ENCODE measurements around the gene RAB3GAP2. TPM values are rescaled to one million over a fixed set of nuclear protein-coding genes. Genes with fewer than 3 reads are reported as not detected.
"Not testable (repeated sequence)": the region's sequence is repeated elsewhere in the genome, so short reads cannot be mapped to it uniquely, and the experiment has no call there.

The RAB3GAP2 gene, protein sequence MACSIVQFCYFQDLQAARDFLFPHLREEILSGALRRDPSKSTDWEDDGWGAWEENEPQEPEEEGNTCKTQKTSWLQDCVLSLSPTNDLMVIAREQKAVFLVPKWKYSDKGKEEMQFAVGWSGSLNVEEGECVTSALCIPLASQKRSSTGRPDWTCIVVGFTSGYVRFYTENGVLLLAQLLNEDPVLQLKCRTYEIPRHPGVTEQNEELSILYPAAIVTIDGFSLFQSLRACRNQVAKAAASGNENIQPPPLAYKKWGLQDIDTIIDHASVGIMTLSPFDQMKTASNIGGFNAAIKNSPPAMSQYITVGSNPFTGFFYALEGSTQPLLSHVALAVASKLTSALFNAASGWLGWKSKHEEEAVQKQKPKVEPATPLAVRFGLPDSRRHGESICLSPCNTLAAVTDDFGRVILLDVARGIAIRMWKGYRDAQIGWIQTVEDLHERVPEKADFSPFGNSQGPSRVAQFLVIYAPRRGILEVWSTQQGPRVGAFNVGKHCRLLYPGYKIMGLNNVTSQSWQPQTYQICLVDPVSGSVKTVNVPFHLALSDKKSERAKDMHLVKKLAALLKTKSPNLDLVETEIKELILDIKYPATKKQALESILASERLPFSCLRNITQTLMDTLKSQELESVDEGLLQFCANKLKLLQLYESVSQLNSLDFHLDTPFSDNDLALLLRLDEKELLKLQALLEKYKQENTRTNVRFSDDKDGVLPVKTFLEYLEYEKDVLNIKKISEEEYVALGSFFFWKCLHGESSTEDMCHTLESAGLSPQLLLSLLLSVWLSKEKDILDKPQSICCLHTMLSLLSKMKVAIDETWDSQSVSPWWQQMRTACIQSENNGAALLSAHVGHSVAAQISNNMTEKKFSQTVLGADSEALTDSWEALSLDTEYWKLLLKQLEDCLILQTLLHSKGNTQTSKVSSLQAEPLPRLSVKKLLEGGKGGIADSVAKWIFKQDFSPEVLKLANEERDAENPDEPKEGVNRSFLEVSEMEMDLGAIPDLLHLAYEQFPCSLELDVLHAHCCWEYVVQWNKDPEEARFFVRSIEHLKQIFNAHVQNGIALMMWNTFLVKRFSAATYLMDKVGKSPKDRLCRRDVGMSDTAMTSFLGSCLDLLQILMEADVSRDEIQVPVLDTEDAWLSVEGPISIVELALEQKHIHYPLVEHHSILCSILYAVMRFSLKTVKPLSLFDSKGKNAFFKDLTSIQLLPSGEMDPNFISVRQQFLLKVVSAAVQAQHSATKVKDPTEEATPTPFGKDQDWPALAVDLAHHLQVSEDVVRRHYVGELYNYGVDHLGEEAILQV (N-terminal part only)
- 22.1 TPM for total RNA-seq
- long read RNA-seq, partial matches to known transcripts, result 2 of 9 reads
- long read RNA-seq, other reads (novel, unspliced or antisense), result 7 of 9 reads

GRCh38 chr1:220272047-220272840, at the start of gene RAB3GAP2:
Gene RAB3GAP2, minus strand, starts transcription at chr1:220272453. Its CDS starts 116 bp downstream, at chr1:220272337.
- intact Hi-C loops (cut with DNase I), result loop anchor here (5.0 kb wide), 1 partner anchor 255 kb away; the partner anchor contains the start of gene MARK1
- peak; percentile 97 for ATAC-seq
- peak; percentile 96 for DNase-seq (ENCODE audit: missing footprints)

DNA sequence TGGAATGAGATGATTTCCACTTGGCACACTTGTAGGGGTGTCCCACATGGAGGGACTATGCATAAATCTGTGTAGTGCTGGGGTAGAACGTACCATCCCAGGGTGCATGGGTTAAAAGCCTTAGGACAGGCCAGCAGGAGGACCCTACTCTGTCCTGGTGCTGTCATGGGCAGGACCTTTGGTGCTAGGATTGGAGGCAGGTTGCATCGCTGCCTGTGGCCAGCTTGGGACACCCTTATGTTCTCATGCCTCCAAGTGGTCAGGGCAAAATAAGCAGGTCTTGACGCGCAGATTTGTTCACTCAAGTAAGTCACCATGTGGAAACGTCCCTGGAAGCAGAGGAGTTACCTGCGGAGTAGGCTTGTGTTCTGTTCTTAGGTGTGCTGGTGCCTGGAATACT, 49.5 kb upstream of the RAB3GAP2 start:
- DNase-seq (ENCODE audit: missing footprints) (no peak), ATAC-seq (no peak)
- intact Hi-C loops (cut with DNase I), result no loop called here

DNA sequence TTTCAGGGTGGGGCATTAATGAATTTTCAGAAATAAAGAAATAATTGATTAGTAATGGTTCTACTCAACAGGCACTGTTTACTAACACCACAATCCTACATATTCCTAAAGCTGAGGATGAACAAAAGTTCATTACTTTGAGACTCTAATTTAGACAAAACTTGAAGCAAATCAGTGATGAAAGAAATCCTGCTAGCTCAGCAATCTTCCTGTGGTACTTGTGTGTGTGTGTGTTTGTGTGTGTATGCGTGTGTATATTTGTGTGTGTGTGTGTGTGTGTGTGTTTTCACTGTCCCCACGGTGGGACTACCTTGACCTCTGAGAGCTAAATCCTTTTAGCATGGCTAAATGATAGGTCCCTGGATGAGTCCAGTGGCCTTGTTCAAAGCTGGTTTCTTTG, 48.5 kb upstream of the RAB3GAP2 start:
- ATAC-seq, result no peak
- DNase-seq (ENCODE audit: missing footprints), result no peak
- intact Hi-C loops (cut with DNase I), result no loop called here

- ATAC-seq (peak; percentile 61), DNase-seq (ENCODE audit: missing footprints) (no peak)
- intact Hi-C loops (cut with DNase I), result no loop called here
Measured at GRCh38 chr1:220318673-220319072, 46.4 kb upstream of the RAB3GAP2 start.

- no peak for DNase-seq (ENCODE audit: missing footprints)
- no peak for ATAC-seq
Measured at GRCh38 chr1:220317161-220317560, 44.9 kb upstream of the RAB3GAP2 start.

DNA sequence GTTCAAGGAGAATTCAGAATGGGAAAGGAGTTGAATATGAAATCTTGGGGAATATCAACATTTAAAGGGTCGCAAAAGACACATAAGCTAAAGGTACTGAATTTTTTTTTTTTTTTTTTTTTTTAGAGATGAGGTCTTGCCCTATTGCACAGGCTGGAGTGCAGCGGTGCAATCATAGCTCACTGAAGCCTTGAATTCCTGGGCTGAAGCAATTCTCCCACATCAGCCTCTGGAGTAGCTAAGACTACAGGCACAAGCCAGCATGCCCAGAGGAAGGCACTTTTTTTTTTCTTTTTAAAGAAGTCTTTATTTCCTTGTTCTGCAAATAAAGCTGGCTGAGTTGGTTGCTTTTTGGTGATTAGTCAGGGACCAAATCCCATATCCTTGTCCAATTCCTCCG, 44.1 kb upstream of the RAB3GAP2 start:
- ATAC-seq, result no peak
- no peak for DNase-seq (ENCODE audit: missing footprints)
- intact Hi-C loops (cut with DNase I), result no loop called here

More at GRCh38 chr1:220317161-220317560, 44.9 kb upstream of the RAB3GAP2 start:
- intact Hi-C loops (cut with DNase I), result no loop called here

DNA sequence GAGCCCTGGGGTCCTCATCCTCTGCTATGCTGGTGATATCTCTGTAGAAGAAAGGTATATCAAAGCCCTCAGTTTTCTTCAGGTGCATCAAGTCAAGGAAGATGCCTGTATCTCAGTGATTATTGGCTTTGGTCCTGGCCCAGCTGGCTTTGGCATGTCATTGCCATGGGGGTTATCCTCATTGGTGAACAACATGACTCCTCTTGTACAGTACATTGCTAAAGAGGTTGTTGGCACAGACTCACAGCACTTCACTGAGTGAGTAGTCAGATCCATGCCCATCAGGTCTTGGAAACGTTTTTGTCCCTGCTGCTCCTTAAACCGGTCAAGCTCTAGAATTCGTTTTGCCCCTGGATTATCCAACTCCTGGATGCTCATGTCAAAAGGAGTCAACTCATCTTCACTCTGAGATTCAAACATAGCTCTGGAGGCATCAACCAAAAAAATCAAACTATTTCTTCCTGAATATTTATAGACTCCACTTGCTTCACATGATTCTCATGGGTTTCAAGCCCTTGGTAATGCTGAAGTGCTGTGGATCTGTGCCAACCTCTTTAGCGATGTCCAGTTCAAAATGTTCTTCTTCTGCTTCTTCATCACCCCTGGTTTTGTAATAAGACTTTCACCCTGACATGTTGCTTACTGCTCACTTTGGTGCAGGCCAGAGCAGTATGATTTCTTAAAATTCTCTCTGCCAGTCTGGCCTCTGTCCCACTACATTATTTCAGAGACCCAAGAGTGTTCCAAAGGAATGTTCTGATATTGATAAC, 43.0 kb upstream of the RAB3GAP2 start:
- intact Hi-C loops (cut with DNase I), result no loop called here
- ATAC-seq (peak; percentile 85), DNase-seq (ENCODE audit: missing footprints) (no peak)

DNA sequence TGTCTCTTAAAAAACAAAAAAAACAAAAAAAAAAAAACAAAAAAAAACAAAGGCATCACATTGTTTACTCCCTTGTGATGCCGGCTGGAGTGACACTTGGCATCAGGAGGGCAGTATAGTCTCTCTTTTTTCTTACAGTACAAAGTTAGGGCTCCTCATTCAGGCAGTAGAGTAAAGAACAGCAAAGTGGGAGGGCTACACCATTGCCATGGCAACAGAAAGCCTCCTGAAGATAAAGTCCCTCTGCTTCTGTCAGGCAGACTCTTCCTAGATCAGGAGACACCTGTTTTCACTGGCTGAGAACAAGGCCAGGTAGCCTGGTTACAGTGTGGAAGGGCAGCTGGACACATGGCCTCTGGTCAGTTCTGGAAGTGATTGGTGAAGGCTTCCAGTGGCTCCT, 41.3 kb upstream of the RAB3GAP2 start:
- no peak for ATAC-seq
- intact Hi-C loops (cut with DNase I), result no loop called here

GRCh38 chr1:220310147-220310546, 37.9 kb upstream of the RAB3GAP2 start:
- intact Hi-C loops (cut with DNase I); ATAC-seq; DNase-seq (ENCODE audit: missing footprints): not testable (repeated sequence)

More for the DNA sequence above, 41.3 kb upstream of the RAB3GAP2 start:
- no peak for DNase-seq (ENCODE audit: missing footprints)

- intact Hi-C loops (cut with DNase I), result no loop called here
- no peak for DNase-seq (ENCODE audit: missing footprints)
- ATAC-seq, result no peak
Measured at GRCh38 chr1:220307607-220308006, 35.4 kb upstream of the RAB3GAP2 start.

DNA sequence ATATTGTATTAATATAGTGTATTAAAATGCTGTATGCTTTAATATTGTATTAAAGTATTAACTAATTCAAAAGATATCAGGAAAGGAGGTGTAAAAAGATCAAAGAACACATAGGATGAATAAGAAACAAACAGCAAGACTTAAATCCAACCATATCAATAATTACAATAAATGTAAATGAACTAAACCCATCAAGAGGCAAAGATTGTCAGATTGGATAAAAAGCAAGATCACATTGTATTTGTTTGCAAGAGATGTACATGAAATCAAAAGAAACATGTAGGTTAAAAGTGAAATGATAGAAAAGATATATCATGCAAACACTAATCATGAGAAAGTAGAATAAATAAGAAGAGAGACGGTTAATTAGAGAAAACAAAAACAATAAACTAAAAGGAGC, 34.1 kb upstream of the RAB3GAP2 start:
- intact Hi-C loops (cut with DNase I), result no loop called here
- no peak for DNase-seq (ENCODE audit: missing footprints)
- no peak for ATAC-seq

GRCh38 chr1:220303871-220304270, 31.6 kb upstream of the RAB3GAP2 start:
- no peak for DNase-seq (ENCODE audit: missing footprints)
- ATAC-seq, result no peak
- intact Hi-C loops (cut with DNase I), result no loop called here

- intact Hi-C loops (cut with DNase I), result no loop called here
- no peak for ATAC-seq
Measured at GRCh38 chr1:220301630-220302029, 29.4 kb upstream of the RAB3GAP2 start.

GRCh38 chr1:220300442-220301121, 28.3 kb upstream of the RAB3GAP2 start:
- DNase-seq (ENCODE audit: missing footprints), result peak; percentile 75
- intact Hi-C loops (cut with DNase I), result no loop called here
- peak; percentile 94 for ATAC-seq

More at GRCh38 chr1:220301630-220302029, 29.4 kb upstream of the RAB3GAP2 start:
- no peak for DNase-seq (ENCODE audit: missing footprints)

DNA sequence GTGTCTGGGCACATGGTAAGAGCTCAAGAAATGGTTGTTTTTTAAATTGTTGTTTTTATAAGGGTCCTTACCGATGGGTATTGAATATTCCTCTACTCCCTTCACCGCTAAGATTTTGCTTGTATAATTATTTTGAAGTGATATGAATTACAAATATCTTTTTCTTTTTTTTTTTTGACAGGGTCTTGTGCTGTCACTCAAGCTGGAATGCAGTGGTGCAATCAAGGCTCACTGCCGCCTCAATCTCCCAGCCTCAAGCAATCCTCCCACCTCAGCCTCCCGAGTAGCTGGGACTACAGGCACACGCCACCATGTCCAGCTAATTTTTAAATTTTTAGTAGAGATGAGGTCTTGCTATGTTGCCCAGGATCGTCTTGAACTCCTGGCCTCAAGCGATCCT, 27.1 kb upstream of the RAB3GAP2 start:
- DNase-seq (ENCODE audit: missing footprints) (no peak), ATAC-seq (no peak)
- intact Hi-C loops (cut with DNase I), result loop anchor here (10.0 kb wide), 2 partner anchors 185 to 215 kb away; no protein-coding TSS in a partner anchor

GRCh38 chr1:220298470-220299205, 26.4 kb upstream of the RAB3GAP2 start:
- DNase-seq (ENCODE audit: missing footprints) (no peak), ATAC-seq (no peak)
- intact Hi-C loops (cut with DNase I), result loop anchor here (10.0 kb wide), 2 partner anchors 186 to 216 kb away; no protein-coding TSS in a partner anchor

Data from Right ventricle myocardium inferior (tissue), 1 donor.